GM19099 (cell line): Measurements from ENCODE around the gene FAT2.

Experiments
- POLR2A ChIP-seq: IDR thresholded peaks from 3 replicates; pipeline ENCODE4 v1.6.1; 2011; ENCODE audit warnings: low read depth; ENCODE audit not compliant: insufficient read length; ENCODE audit errors: extremely low read depth

Gene FAT2

GRCh38 chr5:151572657-151573368 lies 18.3 kb downstream of the FAT2 start:
- TF ChIP-seq POLR2A = no peak

DNA sequence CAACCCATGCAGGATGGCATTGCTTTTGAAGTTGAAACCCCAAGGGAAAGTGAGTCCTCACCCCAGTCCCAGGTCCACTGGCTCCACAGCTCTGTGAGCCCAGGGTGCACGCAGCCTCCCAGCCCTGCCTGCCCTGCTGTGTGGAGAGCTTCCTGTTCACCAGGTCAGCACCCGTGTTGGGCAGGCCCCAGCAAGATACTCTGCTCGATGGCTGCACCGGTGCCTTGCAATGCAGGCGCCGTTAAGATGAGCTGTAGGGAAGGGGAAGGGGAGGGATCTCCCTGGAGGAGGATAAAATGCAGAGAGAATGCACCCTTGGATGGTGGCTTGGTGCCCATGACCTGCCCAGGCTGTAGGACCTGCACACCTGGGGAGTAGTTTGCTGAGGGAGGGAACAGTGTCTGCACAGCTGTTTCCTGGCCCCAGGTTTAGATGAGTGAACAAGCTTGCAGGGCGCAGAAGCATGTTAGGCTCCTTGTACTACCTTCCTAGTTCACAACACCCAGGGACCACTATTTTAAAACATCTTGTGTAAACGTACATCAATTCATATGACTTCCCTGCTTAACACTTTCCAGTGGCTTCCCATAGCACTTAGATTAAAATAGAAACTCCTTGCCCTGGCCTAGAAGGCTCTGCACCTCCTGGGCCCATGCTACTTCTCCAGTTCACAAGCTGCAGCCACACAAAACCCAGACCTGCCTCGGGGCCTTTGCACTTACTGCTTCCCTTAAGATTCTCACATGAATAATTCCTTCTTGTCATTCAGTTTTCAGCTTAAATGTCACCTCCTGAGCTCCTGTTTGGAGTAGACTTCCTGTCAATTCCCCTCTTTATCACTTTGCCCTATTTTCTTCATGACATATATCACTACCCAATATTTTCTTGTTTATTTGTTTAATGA lies 19.6 kb downstream of the FAT2 start:
- no peak for TF ChIP-seq POLR2A

- TF ChIP-seq POLR2A = no peak
Measured at GRCh38 chr5:151570512-151571269, 20.4 kb downstream of the FAT2 start.

- TF ChIP-seq POLR2A = no peak
Measured at GRCh38 chr5:151570058-151570457, 21.1 kb downstream of the FAT2 start.

DNA sequence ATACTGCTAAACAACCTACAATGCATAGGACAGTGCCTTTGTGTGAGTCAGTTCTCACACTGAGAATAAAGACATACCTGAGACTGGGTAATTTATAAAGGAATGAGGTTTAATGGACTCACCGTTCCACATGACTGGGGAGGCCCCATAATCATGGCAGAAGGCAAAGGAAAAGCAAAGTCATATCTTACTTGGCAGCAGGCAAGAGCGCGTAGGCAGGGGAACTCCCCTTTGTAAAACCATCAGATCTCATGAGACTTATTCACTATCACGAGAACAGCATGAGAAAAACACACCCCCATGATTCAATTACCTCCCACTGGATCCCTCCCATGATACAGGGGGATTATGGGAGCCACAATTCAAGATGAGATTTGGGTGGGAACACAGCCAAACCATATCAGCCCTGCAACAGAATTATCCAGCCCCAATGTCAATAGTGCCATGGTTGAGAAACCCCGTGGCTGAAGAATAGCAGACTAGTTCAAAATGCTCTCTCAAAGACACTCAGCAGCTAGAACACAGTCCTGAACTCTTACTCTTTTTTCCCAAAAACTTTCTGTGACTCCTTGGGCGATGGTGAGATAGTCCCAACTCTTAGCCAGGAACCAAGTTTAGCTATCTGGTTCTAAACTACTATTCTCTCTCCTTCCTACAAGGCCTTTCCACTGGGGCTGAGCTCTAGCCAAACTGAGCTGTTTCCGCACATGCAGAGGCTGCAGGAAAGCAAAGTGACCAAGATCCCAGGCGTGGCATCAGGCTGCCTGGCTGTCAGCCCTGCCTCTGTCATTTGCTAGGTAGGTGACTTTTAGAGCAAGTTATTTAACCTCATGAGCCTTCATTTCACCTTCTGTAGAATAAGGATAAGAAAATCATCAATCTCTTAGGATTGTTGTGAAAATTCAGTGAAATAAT lies 21.7 kb downstream of the FAT2 start:
- no peak for TF ChIP-seq POLR2A

GRCh38 chr5:151568036-151568435 lies 23.1 kb downstream of the FAT2 start:
- TF ChIP-seq POLR2A = no peak

- TF ChIP-seq POLR2A = no peak
Measured at GRCh38 chr5:151565971-151566370, 25.2 kb downstream of the FAT2 start.

DNA sequence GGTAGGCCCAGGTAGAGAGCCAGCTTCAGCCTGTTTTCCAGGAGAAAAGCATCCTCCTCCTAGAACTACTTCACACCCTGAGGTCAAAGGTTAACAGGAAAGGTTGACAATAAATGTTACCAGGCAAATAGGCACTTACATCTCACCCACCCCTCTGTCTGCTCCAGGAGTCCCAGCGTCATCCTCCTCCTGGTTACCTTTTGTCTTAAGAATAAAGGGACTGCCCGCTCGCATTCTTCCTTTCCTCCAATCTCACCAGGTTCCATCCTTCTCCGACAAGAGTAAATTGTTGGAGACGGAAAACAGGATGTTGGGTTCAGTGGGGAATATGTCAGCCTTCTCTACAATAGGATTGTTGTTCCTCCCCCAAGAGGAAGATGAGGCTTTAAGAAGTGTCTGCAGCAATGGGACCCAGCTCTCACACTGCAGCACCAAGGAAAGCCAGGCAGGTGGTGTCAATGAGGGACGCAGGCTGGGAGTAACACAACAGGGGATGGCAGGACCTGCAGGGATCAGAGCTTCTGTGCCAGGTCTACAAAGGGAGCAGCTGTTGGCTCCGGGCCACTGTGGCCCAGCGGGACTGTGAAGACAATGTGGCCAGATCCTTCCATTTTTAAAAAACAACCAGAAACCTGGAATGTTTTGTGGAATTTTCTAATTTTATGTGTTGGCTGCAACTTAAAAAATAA lies 29.0 kb downstream of the FAT2 start:
- no peak for TF ChIP-seq POLR2A

- no peak for TF ChIP-seq POLR2A
Measured at GRCh38 chr5:151557951-151558350, 33.2 kb downstream of the FAT2 start.

GRCh38 chr5:151557466-151557865 lies 33.7 kb downstream of the FAT2 start:
- TF ChIP-seq POLR2A = no peak

- TF ChIP-seq POLR2A = no peak
Measured at GRCh38 chr5:151556806-151557205, 34.3 kb downstream of the FAT2 start.

DNA sequence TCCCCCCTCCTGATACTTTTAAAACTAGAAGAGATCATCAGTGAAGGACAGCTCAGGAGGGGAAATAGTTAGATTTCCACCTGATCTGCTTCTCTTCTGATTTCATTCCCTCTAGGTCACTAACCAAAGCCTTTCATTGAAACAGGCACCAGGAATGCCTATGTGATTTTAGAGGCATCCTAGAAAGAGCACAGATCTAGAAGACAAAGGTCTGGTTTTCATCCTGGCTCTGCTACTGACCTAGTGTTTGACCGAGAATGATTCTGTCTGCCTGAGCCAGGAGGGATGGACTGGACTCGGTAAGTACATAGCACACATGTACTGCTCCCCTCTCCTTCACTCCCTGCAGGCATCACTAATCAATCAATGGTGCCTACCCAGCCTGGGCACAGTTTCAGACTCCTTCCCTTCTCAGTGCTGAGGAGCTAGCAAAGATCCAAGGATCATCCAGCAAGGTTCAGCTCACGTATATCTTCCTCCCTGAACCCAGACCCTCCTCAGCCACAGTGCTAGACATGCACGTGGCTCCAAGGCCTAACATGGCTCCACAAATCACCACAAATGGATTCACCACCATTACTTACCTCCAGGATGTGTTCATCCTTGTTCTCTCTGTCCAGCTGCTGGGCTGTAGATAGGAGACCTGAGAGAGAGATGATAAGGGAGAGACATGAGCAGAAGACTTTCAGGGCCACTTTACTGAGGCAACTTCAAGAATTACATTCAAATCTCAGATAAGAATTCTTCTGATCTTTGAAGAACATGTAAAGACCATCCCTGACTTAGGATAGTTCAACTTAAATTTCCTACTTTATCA lies 35.2 kb downstream of the FAT2 start:
- TF ChIP-seq POLR2A = no peak

DNA sequence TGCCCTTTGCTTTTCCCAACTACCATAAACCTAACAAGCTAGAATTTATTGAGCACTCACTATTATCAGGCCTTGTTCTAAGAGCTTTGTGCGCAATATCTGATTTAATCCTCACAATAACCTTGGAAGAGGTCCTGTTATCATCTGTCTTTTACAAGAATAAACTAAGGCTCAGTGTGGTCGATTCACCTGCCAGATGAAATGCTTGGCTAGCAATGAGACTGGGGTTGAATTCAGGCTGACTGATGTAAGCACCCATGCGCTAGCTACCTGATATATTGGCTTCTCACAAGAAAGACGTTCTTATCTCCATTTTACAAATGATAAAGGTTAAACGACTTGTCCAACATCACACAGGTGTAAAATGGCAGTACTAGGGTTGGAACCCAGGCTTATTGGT lies 37.4 kb downstream of the FAT2 start:
- no peak for TF ChIP-seq POLR2A
